ENCODE data around the gene SLCO4A1.

The SLCO4A1 gene

DNA sequence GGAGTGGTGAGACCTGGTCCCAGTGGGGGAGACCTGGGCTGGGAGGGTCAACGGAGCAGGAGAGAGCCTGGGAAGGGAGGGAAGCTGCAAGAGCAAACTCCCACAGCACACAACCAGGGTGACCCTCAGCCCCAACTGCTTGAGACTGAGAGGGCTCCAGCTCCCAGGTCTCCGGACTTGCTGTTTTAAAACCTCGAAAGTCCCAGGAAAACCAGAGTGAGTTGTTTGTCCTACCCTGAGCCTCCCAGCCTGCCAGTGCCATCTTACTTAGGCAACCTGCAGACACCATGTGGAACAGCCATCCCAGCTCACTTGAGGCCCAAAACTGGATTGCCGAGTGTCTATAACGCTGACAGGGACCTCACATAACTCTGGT, 61.5 kb downstream of the SLCO4A1 start:
- no peak for DNase-seq

DNA sequence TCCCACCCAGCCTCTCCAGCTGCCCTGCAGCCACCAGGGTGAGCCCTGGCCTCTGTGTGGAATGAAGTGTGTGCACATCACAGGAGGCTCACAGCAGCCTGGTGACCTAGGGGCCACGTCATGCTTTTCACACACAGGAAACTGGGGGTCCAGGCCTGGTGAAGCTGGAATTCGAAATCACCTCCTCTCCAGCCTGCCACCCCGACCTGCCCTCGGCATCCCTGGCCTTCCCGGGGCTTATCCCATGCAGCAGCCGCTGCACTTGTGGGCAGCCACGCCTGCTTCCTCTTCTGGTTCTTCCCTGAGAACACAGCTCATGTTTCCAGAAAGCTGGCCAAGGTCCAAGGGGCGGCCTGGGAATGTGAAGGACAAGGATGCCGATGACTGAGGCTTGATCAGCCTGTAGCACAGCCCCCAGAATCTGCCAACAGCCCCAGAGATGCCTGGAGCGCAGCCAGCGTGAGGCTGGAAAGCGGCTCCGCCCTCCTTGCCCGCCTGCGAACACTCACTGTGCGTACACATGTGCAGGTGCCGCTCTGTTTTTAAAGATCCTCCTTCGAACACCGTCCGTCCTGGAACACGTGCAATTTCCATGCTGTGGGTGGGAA, 62.1 kb downstream of the SLCO4A1 start:
- peak; percentile 37 for DNase-seq

DNA sequence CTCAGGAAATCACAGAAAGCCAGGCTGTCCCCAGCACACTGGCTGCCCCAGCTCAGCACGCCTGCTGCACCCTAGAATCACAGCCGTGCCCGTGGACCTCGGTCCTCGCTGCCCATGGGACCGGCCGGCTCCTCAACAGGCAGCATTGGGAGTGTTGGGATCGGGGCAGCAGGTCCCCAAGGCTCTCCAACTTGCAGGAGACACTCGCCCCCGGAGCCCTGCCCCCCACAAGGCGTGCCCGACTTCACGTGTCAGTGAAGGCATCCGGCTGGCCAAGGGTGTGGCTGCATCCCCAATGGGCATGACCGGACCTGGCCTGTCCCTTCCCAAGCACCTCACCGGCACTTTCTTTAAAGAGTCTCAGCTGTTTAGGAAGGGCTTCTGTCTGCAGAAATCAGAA, 63.3 kb downstream of the SLCO4A1 start:
- DNase-seq: no peak

DNA sequence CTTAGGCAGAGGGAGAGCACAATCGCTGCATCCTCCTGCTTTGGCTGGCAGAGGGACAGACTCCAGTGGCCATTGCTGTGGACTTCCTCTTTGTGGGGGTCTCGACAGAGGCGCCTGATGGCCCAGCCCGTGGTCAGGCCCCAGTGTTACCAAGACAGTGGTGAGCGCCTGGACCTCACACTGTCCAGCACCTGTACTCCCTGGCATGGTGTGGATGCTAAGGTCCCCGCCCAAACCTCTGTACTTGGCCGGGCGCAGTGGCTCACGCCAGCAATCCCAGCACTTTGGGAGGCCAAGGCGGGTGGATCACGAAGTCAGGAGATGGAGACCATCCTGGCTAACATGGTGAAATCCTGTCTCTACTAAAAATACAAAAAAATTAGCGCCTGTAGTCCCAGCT, 64.0 kb downstream of the SLCO4A1 start:
- no peak for DNase-seq

DNA sequence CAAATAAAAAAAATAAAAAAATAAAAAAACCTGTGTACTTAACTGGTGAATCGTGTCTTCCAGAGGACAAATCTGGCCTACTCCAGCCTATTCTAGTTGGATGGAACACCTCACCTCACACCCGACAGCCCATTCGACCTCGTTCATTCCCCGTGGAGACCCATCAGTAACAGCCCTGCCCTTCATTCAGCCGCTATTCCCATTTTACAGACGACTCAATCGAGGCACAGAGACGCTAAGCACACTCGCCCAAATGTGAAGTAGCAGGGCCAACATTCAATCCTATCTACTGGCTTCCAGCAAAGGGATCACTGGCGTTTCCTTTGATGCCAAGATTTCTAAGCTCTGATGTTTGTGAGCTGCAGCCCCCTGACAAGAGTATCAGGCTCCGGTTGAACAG, 64.6 kb downstream of the SLCO4A1 start:
- no peak for DNase-seq

DNA sequence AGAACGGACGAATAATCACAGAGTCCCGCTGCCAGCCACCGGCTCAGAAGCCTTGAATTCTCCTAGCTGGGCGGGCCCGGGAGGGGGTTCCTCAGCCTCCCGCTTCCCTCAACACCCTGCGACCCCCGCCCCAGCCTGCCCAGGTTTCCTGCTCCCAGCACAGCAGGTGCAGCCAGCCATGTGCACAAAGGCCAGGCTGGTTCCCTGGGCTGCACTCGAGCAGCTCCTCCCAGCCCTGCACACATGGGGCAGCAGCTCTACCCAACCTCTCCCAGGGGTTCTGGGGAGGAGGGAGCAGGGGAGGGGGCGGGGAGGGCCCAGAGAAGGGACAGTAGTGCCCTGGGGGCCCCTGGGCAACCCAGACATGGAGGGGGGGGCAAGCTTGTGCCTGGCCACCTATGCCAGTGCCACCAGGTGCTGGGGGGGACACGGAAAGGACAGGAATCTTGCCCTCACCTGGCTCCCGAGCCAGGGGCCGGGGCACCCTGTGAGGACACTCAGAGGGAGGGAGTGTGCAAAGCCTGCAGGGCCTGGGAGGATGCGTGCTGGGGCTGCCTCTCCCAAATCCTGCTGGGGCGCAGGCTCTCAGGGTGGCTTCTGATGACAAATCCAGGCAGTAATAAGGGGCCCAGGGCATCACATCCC, 65.1 kb downstream of the SLCO4A1 start:
- no peak for DNase-seq

DNA sequence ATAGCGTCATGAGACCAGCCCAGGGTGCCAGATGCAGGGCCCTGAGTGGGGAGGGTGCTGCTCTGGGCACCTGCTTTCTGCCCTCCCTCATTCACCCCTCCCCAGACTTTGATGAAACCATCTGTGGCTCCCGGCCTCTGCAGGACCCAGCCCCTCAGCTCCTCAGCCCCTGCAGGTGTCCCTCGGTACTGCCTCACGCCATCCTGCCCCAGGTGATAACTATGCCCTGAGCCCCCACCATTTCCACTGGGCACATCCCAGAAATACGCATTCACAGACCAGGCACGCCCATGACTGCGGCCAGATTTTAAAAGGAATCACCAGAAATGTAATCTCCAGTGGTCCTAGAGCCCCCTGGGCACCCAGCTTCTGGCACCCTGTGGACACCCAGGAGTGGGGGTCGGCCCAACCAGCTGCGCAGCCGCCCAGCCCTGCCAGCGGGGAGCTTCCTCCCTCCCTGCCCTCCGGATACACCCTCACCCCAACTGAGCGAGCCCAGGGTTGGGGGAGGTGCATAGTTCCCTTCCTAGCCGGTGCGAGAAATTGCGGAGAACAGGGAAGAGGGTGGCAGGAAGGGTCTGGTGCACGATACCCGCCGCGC, 65.7 kb downstream of the SLCO4A1 start:
- DNase-seq: peak; percentile 69

DNA sequence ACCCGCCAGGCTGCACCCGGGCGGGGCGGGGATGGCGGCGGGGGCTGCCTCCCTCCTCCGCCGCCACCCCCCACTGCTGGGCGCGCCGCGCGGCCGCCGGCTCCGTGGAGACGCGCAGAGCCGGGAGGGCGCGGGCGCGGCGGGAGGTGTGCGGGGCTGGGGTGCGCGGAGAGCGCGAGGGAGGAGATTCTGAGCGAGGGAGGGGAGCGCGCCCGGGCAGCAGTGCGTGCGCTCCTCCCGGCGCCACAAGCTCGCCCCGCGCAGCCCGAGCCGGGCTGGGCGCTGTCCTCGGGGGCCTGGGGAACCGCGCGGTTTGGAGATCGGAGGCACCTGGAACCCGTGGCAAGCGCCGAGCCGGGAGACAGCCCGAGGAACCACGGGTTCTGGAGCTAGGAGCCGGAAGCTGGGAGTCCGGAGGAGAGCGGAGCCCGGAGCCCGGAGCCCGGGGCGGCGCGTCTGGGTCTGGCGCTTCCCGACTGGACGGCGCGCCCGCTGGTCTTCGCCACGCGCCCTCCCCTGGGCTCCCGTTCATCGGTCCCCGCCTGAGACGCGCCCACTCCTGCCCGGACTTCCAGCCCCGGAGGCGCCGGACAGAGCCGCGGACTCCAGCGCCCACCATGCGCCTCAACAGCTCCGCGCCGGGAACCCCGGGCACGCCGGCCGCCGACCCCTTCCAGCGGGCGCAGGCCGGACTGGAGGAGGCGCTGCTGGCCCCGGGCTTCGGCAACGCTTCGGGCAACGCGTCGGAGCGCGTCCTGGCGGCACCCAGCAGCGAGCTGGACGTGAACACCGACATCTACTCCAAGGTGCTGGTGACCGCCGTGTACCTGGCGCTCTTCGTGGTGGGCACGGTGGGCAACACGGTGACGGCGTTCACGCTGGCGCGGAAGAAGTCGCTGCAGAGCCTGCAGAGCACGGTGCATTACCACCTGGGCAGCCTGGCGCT, 66.6 kb downstream of the SLCO4A1 start, which contains the start of gene NTSR1:
Gene NTSR1 (plus strand): TSS at position 246 of the 946 bp plus-strand sequence. CDS start 372 bp downstream, at position 618.
- DNase-seq: no peak

DNA sequence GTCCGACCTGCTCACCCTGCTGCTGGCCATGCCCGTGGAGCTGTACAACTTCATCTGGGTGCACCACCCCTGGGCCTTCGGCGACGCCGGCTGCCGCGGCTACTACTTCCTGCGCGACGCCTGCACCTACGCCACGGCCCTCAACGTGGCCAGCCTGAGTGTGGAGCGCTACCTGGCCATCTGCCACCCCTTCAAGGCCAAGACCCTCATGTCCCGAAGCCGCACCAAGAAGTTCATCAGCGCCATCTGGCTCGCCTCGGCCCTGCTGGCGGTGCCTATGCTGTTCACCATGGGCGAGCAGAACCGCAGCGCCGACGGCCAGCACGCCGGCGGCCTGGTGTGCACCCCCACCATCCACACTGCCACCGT, 67.2 kb downstream of the SLCO4A1 start:
- DNase-seq: peak; percentile 65

DNA sequence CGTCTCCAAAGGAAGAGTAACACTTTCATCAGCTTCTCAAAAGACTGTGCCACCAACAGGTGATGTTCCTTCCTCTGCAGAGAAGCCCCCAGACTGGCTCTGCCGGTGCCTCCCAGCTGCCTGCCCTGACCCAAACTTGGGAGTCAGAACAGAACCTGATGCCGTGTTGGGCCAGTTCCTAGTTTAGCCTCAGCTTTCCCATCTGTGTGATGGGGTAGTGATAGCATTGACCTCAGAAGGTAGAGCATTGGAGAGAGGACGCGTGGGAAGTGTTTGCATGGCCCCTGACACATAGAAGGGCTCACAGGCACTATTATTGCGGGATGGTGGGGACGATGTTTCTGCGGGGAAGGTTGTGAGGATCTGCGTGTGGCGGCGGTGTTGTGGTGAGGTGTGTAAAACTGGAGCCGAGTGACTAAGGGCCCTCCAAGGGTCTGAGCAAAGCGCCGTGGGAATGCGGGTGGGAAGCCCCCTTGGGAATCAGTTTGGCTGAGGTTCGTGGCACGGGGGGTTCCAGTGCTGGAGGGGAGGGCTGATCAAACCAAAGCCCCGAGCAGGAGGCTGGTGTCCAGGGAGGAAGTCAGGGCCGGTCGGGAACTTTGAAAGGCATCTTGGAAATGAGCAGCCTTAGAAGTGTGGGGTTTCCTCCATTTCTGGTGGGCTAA, 68.0 kb downstream of the SLCO4A1 start:
- DNase-seq: no peak

DNA sequence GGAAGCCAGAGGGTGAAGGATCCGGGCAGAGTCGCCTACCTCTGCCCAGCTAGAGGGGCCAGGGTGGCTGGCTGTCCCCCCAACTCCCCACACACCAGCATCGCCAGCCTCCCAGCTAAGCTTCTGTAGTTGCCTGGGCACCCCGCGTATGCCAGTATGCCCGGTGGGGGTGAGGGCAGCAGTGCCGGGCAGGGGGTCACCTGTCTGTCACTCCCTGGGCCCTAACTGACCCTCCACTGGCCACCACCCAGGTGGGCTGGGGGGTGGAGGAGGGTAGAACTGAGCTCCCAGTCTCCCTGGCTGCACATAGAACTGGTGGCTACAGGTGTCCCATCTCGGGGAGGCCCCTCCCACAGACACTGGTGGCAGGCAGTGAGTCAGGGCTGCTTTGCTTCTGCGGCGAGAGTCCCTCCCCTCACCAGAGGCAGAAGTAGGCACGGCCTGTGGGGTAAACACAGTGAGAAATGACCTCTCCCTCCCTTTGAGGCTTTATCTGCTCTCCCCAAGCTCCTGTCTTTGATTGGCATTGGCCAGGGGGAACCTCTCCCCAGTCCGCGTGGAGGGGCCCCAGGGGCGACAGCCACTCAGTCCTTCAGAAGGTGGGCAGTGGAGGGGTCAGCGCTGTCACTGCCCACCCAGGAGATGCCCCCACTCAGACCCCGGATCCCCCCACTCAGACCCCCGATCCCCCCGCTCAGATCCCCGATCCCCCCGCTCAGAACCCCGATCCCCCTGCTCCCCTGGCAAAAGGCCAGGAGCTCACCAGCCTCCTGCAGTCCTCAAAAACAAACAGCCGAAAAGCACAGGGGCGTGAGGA, 68.8 kb downstream of the SLCO4A1 start:
- DNase-seq: no peak

DNA sequence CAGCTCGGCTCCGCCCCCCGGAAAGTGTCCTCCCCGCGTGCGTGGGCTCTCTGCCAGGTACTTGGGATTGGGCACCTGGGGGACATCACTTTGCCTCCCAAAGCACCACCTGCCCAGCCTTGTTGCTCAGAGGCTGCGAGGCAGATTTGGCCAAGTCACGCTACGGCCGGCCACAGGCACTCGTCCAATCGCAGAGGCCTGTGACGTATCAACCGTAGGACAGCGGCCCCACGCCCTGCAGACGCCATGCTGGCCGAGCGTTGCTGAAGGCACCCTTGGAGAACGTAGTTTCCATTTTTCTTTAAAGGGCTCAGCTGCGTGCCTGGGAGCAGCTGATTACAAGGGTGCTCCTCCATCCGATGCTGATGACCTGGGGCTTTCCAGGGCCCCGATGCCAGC, 69.4 kb downstream of the SLCO4A1 start:
- DNase-seq: no peak

DNA sequence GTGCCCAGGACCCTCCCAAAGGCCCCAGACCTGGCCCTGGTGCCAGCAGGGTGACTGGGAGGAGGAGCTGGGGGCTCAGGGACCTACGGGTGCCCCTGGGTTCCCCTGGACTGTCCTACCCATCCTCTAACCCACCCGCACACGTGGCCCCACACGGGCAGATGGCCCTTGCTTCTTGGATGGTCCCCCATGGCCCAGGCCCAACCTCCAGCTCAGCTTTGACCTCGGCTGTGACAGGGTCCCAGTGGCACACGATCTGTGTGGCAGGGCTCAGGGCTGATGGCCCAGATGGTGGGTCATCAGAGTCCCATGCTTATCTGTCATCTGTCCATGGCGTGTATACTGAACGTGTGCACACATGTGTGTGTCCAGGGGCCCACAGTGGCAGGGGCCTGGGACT, 70.3 kb downstream of the SLCO4A1 start:
- DNase-seq: no peak

DNA sequence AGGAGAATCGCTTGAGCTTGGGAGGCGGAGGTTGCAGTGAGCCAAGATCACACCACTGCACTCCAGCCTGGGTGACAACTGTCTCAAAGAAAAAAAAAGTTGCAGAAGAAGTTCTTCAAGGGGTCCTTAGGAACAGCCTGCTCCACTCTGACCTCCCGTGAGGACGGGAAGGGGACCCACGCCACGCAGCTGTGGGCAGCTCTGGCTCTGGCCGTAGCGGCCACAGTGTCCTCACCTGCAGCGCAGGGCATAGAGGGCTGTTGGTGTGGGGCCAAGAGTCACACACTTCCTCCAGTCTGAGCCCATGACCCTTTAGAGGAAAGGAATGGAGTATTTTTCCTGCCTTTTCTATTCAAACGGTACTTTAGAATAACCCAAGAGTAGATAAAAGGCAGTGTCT, 71.7 kb downstream of the SLCO4A1 start:
- no peak for DNase-seq

DNA sequence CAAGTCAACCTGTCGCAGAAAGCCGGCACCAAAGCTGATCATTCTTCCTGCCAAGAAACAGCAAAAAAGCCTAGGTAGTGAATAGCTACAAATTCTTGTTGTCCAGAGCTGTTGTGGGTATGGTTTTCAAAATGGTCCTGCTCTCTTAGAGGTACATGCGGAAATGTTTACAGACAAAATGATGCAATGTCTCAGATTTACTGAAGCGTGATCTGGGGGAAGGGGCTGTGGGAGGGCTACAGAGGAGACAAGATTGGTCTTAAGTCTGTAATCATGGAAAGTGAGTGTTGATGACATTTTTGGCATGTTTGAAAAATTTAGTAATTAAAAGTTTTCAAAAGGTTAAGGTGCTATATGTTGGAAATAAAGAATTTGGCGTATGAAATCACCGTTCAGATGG, 72.5 kb downstream of the SLCO4A1 start:
- no peak for DNase-seq

DNA sequence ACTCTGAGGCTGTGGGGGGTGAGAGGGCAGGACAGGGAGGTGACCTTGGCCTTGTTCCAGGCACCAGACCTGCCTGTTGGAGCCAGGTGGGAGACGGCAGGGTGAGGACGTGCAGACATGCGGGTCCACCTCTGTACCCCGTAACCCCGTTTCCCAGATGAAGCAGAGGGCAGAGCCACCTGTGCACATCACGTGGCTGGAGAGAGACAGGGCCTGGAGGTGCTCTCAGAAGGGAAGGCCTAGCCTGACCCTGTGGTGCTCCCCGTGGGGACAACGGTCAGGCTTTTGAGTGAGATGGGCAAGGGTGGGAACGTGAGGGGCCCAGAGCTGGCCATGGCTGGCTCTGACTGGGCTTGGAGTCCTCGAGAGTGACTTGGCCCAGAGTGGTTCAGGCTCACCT, 72.9 kb downstream of the SLCO4A1 start:
- no peak for DNase-seq

DNA sequence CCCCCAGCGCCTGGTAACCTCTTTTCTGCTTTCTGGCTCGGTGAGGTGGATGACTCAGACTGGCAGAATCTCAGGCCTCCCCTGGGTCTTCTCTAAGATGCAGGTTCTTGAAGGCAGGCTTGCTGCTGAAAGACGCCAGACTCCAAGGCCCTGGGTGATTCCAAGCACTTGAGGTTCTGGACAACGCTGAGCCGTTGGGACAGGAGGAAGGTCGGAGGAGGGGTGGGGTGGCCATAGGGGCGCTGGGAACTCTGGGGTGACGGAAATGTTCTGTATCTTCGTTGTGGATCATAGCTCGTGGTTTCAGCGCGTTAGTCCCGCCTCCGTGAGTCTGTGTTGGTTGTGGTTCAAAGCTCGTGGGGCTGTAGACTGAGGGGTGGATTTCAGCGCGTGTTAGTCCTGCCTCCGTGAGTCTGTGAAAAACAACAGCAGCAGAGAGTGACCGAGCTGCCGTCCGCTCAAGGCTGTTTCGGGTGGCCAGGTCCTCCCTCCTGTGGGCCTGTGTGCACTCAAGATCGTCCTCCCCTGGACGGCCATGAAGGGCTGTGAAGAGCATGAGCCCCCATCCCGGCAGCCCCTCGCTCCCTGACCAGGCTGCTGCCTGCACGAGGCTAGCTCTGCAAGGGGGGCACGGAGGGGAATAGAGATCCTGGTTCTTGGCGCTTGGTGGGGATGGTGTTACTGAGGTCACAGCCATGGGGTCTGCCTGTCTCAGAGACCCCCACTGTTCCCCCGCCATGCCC, 74.1 kb downstream of the SLCO4A1 start:
- DNase-seq: no peak

DNA sequence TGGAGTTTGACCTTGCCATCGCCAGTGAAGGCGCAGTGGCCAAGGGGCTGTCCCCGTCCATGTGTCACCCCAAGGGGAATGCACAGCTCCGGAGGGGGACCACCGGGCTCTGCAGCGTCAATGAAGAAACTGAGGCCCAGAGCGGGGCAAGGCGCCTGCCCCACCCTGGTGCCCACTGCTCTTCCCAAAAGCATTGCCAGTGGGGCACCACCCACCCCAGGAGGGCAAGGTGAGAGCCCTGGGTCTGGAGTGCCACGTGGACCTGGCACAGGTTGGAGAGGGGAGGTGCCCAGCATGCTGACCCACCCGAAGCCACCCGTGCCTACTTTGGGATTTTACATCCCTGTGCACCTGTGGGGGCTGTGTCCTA, 74.6 kb downstream of the SLCO4A1 start:
- no peak for DNase-seq

DNA sequence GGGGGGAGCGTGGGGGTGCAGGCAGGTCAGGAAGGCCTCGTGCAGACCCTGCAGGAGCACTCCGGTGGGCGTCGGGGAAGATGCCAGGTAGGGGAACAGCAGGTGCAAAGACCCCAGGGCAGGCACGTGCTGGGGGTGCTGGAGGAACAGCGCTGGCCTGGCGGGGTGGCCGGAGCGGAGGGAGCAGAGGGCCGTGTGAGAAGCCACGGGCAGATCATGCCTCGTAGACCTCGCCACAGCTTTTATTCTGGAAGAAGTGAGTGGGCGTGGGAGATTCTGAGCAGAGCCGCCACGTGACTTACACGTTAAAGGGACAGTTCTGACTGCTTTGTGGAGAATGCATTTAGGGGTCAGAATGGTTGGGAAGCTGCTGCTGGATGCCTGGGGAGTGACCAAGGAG, 75.6 kb downstream of the SLCO4A1 start:
- DNase-seq: no peak

DNA sequence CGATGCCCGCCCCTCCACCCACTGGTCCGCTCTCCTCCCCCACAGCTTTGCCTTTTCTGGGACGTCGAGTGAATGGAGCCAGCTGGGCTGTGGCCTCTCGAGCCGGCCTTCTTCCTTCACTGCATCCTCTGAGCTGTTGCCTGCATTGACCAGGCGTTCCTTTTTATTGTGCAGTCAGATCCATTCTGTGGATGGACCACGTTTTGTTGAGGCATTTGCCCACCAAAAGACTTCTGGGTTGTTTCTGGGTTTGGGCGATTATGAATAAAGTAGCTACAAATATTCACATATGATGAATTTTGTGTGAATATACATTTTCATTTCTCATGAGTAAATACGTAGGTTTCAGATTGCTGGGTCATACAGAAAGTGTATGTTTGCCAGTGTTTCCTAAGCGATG, 76.2 kb downstream of the SLCO4A1 start:
- DNase-seq: no peak

DNA sequence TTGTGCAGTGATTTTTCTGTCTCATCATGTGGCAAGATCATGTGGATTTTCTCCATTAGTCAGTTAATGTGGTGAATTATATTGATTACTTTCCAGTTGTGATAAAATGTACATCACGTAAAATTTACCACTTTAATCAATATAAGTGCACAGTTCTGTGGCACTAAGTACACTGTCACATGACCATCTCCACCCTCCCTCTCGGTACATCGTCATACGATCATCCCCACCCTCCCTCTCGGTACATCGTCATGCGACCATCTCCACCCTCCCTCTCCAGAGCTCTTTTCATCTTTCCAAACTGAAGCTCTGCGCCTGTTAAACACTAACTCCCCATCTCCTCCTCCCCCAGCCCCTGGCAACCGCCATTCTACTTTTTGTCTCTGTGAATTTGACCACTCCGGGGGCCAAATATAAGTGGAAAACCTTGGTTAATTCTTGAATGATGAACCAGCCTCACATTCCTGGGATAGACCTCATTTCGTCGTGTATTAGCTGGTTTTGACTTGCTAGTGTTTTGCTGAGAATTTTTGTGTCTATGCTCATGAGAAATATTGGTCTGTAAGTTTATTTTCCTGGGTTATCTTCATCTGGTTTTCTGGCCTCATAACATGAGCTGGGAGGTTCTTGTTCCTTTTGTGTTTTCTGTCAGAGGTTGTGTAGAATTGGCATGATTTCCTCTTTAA, 77.1 kb downstream of the SLCO4A1 start:
- DNase-seq: no peak

Data from NCI-H82 (cell line).